Mammary epithelial cell (primary cell): ENCODE results near the gene SMIM29.

ENCODE experiments used
- EZH2 ChIP-seq: IDR thresholded peaks from 2 replicates; pipeline ENCODE4 v1.6.1; 2012; ENCODE audit warnings: low read length, inconsistent platforms, borderline replicate concordance
- TF ChIP-seq, protein P1 (sequence below), 2 donors: IDR thresholded peaks in 1 of 2; conservative IDR thresholded peaks in 1 of 2; 2 replicates each; pipeline ENCODE4 v1.5.1; 2011 to 2012; ENCODE audit warnings: inconsistent platforms in 2 of 2, low read length in 2 of 2, mild to moderate bottlenecking in 2 of 2, control low read depth in 1 of 2, low read depth in 1 of 2; ENCODE audit not compliant: insufficient read depth in 1 of 2; ENCODE audit errors: extremely low read depth in 1 of 2

DNA sequence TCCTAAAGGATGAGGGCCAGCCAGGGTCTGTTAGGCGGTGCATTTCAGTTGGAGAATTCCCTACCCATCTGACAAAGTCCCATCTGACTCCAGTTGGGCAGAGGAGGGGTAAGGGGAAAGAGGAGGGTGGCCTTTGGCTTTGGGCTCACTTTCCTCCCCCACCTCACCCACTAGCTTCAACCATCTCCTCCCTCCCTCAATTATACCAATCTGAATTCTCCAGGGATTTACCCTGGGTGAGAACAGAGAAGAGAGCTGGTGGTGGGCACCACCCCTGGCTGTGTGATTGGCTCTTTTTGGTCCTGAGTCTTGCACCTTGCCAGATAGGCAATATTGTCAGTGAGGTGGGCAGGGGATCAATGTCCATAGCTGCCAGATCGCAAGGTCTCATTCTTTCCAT lies 8.9 kb downstream of the SMIM29 start:
- TF ChIP-seq, protein P1, sequence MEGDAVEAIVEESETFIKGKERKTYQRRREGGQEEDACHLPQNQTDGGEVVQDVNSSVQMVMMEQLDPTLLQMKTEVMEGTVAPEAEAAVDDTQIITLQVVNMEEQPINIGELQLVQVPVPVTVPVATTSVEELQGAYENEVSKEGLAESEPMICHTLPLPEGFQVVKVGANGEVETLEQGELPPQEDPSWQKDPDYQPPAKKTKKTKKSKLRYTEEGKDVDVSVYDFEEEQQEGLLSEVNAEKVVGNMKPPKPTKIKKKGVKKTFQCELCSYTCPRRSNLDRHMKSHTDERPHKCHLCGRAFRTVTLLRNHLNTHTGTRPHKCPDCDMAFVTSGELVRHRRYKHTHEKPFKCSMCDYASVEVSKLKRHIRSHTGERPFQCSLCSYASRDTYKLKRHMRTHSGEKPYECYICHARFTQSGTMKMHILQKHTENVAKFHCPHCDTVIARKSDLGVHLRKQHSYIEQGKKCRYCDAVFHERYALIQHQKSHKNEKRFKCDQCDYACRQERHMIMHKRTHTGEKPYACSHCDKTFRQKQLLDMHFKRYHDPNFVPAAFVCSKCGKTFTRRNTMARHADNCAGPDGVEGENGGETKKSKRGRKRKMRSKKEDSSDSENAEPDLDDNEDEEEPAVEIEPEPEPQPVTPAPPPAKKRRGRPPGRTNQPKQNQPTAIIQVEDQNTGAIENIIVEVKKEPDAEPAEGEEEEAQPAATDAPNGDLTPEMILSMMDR (conservative IDR thresholded peaks at IDR 0.05 in 1 of 2, IDR thresholded peaks at IDR 0.05 in 1 of 2; ENCODE audit: extremely low read depth in 1 of 2, insufficient read depth in 1 of 2, low read depth in 1 of 2, low read length in 2 of 2) = no peak
- TF ChIP-seq EZH2 = no peak
